ENCODE measurements around the gene CLBA1.

CLBA1 gene

DNA sequence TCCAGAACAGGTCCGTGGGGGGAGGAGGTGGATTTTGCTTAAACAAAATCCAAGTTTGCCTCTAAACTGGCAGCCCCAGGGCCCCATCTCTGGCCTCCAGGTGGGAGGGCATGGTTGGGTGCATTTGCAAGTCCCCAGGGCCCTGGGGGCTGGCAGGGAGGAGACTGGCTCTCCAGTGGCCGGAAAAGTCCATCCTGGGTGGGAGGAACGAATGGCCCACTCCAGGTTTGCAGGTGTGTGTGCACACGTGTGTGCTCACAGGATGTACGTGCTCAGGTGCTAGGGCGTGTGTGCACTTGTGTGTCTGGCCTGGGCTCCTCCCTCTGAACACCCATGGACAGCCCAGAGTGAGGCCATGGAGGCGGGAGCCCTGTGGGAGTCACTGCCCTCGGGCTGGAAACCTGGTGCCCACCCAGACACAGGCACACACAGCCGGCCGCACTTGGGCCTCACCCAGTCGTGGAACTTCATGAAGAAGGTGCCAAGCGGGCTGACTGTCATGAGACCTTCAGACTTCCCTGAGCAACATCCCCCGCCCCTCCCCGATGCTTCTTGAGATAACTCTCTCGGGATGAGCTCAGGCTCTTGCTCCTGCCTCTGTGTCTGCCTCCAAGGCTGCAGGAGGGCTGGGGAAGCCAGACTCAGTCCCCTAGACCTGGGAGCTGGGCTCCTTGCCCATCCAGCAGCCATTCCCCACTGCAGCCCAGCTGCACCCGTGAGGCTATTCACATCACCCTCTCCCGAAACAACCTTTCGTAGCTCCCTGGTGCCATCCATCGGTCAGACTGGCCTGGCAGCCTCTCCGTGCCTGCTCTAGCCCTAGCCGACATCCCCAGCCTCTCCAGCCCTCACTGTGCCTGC is 16.8 kb upstream of the CLBA1 start:
- FAIRE-seq, result no peak

DNA sequence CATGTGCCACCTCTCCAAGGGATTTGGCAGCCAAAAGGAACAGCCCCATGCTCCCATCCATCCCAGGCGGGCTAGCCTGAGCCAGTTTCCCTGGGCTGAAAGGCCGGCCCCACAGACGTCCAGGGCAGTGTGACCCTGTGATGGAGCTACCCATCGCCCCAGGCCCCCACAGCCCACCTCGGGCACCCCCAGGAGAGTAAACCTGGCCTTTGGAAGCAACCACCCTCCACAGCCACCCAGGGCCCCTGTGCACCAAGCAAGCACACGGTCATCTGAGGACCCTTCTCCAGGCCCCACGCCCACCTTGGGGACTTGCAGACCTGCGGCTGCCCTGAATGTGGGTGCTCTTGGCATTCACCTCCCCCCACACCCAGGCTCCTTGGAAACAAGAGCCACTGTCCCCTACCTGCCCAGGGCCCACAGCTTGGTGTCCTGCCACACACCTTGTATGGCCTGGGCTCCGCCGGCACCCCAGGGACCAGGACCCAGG is 15.8 kb upstream of the CLBA1 start:
- FAIRE-seq, result no peak

GRCh38 chr14:104970231-104971068 is 15.1 kb upstream of the CLBA1 start:
- FAIRE-seq, result no peak

DNA sequence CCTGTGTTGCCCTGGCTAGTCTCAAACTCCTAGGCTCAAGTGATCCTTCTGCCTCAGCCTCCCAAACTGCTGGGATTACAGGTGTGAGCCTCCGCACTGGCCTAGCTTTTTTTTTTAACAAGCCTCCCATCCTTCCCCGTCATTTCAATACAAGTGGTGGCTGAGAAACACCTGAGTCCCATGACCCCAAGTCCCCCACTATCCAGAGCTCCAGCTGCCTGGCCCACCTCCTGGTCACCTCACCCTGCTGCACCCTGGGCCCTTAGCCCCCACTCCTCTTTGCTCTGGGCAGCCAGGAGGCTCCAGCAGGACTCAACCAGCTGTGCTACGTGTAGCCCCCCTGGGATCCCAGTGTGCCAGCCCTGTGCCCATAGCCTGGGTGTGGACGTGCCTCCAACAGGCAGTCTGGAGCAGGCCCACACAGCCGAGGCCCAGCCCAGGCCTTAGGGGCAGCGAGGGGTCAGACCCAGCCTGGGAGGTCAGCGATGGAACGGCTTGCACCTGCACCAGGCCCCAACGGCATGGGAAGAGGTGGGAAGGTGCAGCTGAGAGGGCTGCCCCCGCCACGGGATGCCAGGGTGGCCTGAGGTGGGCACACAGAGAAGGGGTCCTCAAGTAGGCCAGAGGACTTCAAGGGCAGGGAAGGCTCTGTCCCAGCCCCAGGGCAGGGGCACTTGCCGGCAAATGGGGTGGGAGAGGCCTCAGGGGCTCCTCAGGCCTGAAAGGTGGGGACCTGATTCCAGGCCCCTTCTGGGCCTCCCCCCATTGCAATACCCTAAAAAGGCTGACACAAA is 13.9 kb upstream of the CLBA1 start:
- FAIRE-seq, result no peak

DNA sequence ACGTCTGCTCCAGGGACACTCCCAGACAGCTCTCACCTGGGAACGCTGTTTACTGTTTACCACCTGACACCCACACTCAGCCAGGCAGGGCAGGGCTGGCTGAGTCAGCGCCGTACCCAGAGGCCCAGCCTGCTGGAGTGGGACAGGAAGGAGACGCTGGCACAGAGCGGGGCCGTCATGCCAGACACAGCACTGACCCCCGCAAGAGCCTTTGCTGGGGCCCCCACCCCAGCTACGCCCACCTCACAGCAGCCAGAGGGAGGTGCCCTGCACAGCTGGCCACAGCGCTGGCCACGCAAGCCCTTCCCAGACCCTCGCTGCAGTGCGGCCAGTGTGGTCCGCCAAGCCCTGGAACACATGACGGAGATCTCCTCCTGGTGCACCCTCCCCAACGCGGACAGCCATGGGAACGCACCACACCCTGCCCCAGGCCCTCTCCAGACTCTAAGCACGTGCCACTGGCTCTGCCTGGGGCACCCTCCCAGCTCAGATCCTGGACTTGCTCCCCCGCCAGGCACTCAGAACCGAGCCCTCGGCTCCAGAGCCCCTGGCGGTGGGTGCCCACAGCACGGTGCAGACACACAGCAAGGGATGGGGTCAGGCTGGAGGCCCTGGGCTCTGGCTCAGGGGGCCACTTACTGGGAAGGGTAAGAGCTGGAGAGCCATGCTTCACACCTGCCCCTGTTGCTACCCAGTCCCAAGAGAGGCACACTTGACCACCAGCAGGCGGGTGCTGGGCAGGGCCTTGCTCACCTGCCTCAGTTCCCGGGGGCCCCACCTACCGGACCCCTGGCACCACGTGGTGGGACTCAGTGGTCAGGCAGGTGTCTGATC is 13.1 kb upstream of the CLBA1 start:
- no peak for FAIRE-seq

- FAIRE-seq, result no peak
These were observed 12.5 kb upstream of the CLBA1 start for GRCh38 chr14:104973135-104973384.

GRCh38 chr14:104973385-104974145 is 12.0 kb upstream of the CLBA1 start:
- no peak for FAIRE-seq

DNA sequence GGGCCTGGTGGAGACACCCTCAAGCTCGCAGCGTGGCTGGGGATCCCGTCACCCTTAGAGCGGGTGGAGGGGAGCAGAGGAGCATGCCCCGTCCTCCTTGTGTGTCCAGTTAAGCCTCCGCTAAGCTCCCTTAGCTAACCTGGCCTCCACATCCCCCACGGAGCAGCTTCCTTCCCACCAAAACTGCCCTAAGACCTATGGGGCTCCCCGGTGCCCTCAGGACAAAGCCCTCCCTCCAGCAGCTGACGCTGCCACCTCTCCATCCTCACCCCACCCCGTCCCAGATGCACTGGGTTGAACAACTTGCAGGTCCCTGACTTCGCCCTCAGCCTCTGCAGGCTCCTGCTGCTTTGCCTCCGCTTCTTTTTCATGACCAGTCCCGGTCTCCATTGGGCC is 11.4 kb upstream of the CLBA1 start:
- FAIRE-seq, result no peak

GRCh38 chr14:104974665-104975390 is 10.8 kb upstream of the CLBA1 start:
- FAIRE-seq, result no peak

GRCh38 chr14:104975481-104976197 is 9.9 kb upstream of the CLBA1 start:
- no peak for FAIRE-seq

GRCh38 chr14:104976198-104977007 is 9.2 kb upstream of the CLBA1 start:
- no peak for FAIRE-seq

DNA sequence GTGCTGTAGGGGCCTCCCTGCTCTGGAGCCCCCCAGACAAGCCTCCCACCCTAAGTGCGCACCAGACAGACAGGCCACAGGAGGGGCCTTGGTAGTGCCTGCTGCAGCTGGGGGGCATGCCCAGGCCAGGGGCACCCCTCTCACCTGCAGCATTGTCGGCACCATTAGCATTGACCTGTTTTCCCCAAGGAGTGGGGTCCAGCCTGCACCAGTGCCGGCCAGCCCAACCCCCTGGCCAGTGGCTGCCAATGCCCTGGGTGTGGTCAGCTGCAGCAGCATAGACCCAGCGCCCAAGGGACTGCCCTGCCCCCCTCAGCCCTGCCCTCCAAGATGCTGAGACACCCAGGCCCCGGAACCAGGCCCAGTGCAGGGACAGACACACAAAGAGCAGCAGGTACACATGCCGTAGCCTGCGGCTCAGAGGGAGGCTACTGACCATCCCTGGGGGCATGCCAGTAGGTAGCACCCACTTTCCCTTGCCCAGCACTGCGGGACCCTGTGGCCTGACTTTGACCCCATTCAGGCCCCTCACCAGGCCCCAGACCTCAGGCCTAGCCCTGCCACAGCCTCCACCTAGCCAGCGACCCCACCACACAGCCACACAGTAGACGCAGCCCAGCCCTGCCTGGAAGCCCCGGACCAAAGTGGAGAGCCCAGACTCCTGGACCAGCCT is 8.4 kb upstream of the CLBA1 start:
- FAIRE-seq, result no peak

GRCh38 chr14:104977681-104978653 is 7.6 kb upstream of the CLBA1 start, which contains the start of gene AHNAK2:
Gene AHNAK2, minus strand, starts transcription at chr14:104978374. Its CDS starts 137 bp downstream, at chr14:104978237.
- no peak for FAIRE-seq

- no peak for FAIRE-seq
These were observed 6.6 kb upstream of the CLBA1 start for GRCh38 chr14:104978746-104979691.

DNA sequence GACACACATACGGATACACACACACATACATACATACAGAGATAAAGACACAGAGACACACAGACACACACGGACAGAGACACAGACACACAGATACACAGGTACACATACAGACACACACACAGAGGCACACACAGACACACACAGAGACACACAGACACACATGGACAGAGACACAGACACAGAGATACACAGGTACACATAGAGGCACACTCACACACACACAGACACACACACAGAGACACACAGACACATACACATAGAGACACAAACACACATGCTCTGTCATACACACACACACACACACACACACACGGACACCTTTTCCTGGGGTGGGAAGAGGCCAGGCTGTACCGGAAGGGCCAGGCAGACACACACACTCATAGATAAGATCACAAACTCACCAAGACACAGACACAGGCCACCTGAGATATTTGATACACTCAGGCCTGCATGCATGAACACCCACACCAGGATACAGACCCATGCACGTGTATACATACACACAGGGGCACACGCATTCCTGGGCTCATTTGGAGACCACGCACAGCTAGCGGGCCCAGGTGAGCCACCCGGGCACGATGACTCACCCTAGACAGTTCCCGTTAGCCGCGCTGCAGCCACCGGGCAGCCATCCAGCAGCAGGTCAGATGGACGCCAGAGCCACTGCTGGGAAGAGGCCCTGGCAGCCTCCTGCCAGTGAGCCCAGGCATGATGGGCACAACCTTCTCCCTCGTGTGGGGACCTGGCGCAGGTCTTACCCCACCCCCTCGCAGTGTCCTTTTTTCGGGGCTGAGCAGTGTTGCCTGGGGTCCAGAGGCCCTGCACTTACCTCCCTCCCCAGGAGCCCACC is 5.6 kb upstream of the CLBA1 start:
- FAIRE-seq, result no peak

Measured in colon (tissue), 2 donors.